Kidney (tissue), 14 donors: ENCODE measurements around the gene PPDPF. TPM values are rescaled to one million over a fixed set of nuclear protein-coding genes. Genes with fewer than 3 reads are reported as not detected.

ENCODE experiments used
- DNase-seq, 5 donors: peaks; one replicate each; pipeline ENCODE4 v3.0.0-alpha.2; 2013 to 2020
- FAIRE-seq: peaks from 2 replicates; lab custom pipeline; 2012; peaks lifted over from hg19 to GRCh38; lab: Jason Lieb, UNC
- H3K27ac ChIP-seq, 2 donors: one replicate each; pipeline ENCODE4 v1.7.0; 2013; ENCODE audit warnings: low read depth in 2 of 2, low read length in 2 of 2, inconsistent platforms in 1 of 2
- H3K27me3 ChIP-seq: one replicate; pipeline ENCODE4 v1.7.1; 2013; ENCODE audit warnings: low read length, inconsistent platforms; ENCODE audit not compliant: control insufficient read depth, insufficient read depth
- H3K36me3 ChIP-seq, 3 donors: one replicate each; pipeline versions ENCODE4 v1.7.0 to v1.7.1; 2013; ENCODE audit warnings: low read length in 3 of 3, control low read depth in 1 of 3, inconsistent platforms in 1 of 3; ENCODE audit not compliant: insufficient read depth in 3 of 3, control insufficient read depth in 2 of 3
- H3K4me1 ChIP-seq, 3 donors: one replicate each; pipeline versions ENCODE4 v1.7.0 to v1.7.1; 2013; ENCODE audit warnings: low read length in 3 of 3, inconsistent platforms in 1 of 3, low read depth in 1 of 3; ENCODE audit not compliant: control insufficient read depth in 2 of 3, insufficient read depth in 2 of 3
- H3K4me3 ChIP-seq, 3 donors: one replicate each; pipeline versions ENCODE4 v1.7.0 to v1.8.1; 2013; ENCODE audit warnings: low read length in 3 of 3, control low read depth in 1 of 3, inconsistent platforms in 1 of 3
- H3K9ac ChIP-seq, 3 donors: one replicate each; pipeline versions ENCODE4 v1.7.0 to v1.7.1; 2013; ENCODE audit warnings: low read length in 3 of 3, control low read depth in 1 of 3, inconsistent platforms in 1 of 3
- H3K9me3 ChIP-seq, 3 donors: one replicate each; pipeline versions ENCODE4 v1.7.0 to v1.7.1; 2013; ENCODE audit warnings: low read length in 3 of 3, control low read depth in 1 of 3, inconsistent platforms in 1 of 3; ENCODE audit not compliant: control insufficient read depth in 2 of 3, insufficient read depth in 1 of 3
- CTCF ChIP-seq: IDR thresholded peaks from 3 replicates; pipeline ENCODE4 v1.5.1; 2012; ENCODE audit warnings: mild to moderate bottlenecking, moderate library complexity, borderline replicate concordance; ENCODE audit not compliant: insufficient read depth; ENCODE audit errors: extremely low read depth
- intact Hi-C: fragments of 100-400 bp; cut with DNase I; formaldehyde crosslinking; loops from one replicate; pipeline ENCODE4 v1.11.1; 2022
- polyA plus RNA-seq: library from polyadenylated mRNA; stranded (reverse); fragments of 350-450 nt; fragmentation: Illumina TruSeq; extraction: RNeasy Lipid Tissue Mini Kit (QIAGEN cat#74804); gene quantifications from one replicate; pipeline ENCODE4 v1.2.3, GENCODE V29; 2014; ENCODE audit warnings: low read depth, low replicate concordance; ENCODE audit not compliant: insufficient read depth
- total RNA-seq: library from RNA; stranded (reverse); fragmentation: NEBNext Ultra II Directional; extraction: Animal tissue kit (Norgen Biotek cat#: 25700); gene quantifications from one replicate; pipeline ENCODE4 v1.2.1, GENCODE V29; 2021
- donor health status: control.
- donor health status: control.
- donor health status: control.
- donor health status: control.
- donor health status: control.
- donor health status: DM: yes; HTN: yes; CAD: no.
- donor health status: Normal renal cell carcinoma (clear cell type).

The PPDPF gene
- total and polyA plus RNA-seq, 2 donors from 2014 or later: 578 to 961 TPM

DNA sequence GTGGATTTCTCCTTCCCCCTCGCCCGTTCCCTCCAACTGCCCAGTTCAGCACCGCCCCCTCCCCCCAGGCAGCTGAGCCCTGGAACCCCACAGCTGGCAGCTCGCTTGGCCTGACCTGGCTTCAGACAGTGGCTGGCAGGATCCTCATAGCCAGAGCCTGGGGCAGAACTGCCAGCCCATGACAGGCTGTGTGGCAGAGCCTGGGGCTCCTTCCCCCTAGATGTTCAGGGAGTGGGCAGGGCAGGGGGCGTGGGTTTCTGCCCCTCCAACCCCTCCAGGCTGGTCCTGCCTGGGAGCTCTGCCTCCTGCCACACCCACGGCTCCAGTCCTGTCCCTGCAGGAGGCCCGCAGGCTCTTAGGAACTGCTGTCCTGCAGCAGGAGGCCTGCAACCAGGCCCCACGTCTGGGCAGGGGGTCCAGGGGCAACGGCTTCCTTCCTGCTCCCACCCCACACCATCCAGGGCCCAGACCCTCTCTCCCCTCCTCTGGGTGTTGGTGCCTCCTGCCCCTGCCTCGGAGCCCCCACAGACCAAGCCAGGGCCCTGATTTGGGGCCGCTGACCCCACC is 38.5 kb upstream of the PPDPF start:
- no peak for FAIRE-seq
- H3K4me1 ChIP-seq: peaks cover 0 to 4% (median 0%) of the 10 kb centered on the region in 3 donors
- intact Hi-C loops: no loop called here
- H3K27ac ChIP-seq: no peak overlapping the region
- no peak for TF ChIP-seq CTCF
- no peaks in the 10 kb centered on the region for H3K27me3 ChIP-seq
- no peak overlapping the region for H3K4me3 ChIP-seq
- H3K36me3 ChIP-seq: no peaks in the 10 kb centered on the region
- H3K9ac ChIP-seq: no peak overlapping the region
- H3K9me3 ChIP-seq: no peaks in the 10 kb centered on the region
- DNase-seq: no peak

DNA sequence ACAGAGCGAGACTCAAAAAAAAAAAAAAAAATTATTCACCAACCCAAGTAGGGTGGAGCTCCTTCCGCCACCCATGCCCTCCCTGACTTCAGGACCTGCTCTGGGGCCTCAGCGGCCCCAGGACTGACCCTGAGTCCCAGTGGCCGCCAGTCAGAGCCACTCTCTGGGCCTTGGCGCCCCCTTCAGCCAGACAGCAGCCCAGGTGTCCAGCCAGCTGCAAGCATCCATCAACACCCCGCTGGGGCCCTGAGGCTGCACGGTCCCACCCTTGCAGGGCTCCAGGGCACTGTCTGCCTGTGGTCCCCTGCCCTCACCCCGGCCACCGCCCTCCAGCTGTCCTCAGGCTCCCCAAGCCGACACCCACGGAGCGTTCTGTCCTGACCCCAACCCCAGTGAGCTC is 36.7 kb upstream of the PPDPF start:
- TF ChIP-seq CTCF: no peak
- FAIRE-seq (no peak), DNase-seq (peak in 1 of 5 donors; percentile 62)
- Histone ChIP-seq H3K9ac (no peak overlapping the region), H3K36me3 (no peaks in the 10 kb centered on the region), H3K9me3 (no peaks in the 10 kb centered on the region), H3K27me3 (no peaks in the 10 kb centered on the region), H3K4me1 (peaks cover 0 to 4% (median 0%) of the 10 kb centered on the region in 3 donors), H3K27ac (no peak overlapping the region), H3K4me3 (no peak overlapping the region)
- intact Hi-C loops: no loop called here

DNA sequence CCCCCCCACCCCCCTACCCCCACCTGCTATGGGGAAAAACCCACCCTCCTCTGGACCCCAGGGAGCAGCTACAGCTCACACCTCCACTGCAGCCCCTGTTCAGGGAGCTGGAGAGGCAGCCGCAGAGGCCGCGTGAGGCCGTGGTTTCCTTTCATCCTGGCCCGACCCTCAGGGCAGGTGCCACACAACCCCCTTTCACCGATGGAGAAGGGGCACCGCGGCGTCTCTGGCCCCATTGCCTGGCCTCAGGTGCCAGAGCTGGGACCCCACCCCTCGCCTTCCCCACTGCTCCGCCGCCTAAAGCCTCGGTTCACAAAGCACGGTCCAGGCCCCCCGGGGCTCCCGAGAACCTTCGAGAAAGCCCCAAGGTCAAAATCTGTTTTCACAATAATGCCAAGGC is 36.3 kb upstream of the PPDPF start:
- Histone ChIP-seq H3K4me1 (peaks cover 0 to 4% (median 0%) of the 10 kb centered on the region in 3 donors), H3K9me3 (no peaks in the 10 kb centered on the region), H3K27ac (no peak overlapping the region), H3K36me3 (no peaks in the 10 kb centered on the region), H3K4me3 (no peak overlapping the region), H3K9ac (no peak overlapping the region), H3K27me3 (no peaks in the 10 kb centered on the region)
- no peak for FAIRE-seq
- no peak for TF ChIP-seq CTCF
- peak in 1 of 5 donors; percentile 72 for DNase-seq
- intact Hi-C loops: no loop called here
